Embryonic facial prominence (tissue), 1 donor: ENCODE results near the gene SLC25A4.

Source experiments
- DNase-seq: peaks from one replicate; pipeline ENCODE4 v3.0.0-alpha.2; 2016; ENCODE audit errors: extremely low spot score

SLC25A4 gene

DNA sequence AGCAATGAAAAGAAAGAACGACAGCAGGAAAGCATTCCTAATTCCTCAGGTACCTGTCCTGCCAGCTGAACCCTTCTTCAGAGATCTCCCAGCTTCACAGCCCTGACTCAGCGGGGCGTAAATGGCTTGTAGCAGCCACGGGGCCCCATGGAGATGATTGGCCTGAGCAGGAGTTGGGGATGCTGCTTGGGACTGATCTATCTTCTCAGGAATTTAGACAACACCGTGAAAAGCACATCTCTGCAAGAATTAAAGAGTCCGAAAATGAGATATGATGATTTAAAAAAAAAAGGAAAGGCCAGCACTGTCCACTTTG lies 22.5 kb upstream of the SLC25A4 start:
- DNase-seq: no peak

- no peak for DNase-seq
Measured at GRCh38 chr4:185122681-185123345, 20.3 kb upstream of the SLC25A4 start.

GRCh38 chr4:185124006-185124405 lies 19.1 kb upstream of the SLC25A4 start:
- no peak for DNase-seq

- no peak for DNase-seq
Measured at GRCh38 chr4:185127021-185127925, 15.8 kb upstream of the SLC25A4 start.

- no peak for DNase-seq
Measured at GRCh38 chr4:185128272-185129119, 14.6 kb upstream of the SLC25A4 start.

- DNase-seq: peak; percentile 31
Measured at GRCh38 chr4:185134307-185134869, 8.7 kb upstream of the SLC25A4 start.

DNA sequence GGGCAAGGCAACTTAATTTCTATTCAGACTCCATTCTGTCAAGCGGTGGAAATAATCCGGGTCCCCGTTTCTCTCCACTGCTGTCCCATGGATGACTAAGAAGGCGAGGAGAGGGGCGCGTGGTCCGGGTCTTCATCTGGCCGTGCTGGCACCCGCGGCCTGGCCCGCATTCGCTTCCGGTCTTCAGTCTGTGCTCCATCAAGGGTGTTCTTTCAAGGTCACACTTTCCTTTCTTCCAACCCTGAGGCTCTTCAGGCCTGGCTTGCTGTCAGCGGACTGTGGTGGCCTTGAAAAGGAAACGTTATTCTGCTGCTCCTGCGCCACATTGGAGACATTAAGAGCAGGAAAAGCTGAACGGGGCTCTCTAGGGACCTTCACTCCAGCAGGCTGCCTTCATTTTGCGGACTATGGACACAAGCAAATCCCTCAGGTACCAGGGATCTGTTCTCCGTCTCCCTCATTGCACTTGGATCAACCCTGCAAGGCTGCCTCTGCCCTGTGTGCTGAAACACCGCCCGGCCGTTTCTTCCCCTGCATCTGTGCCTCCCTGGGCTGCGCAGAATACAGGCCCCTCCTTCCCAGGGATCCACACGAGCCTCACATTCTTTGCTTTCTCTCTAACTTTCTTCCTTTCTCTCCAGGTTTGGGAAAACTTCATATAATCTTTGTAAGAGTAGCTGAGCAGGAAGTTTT lies 5.7 kb upstream of the SLC25A4 start:
- DNase-seq: no peak

GRCh38 chr4:185138161-185138560 lies 4.9 kb upstream of the SLC25A4 start:
- no peak for DNase-seq

DNA sequence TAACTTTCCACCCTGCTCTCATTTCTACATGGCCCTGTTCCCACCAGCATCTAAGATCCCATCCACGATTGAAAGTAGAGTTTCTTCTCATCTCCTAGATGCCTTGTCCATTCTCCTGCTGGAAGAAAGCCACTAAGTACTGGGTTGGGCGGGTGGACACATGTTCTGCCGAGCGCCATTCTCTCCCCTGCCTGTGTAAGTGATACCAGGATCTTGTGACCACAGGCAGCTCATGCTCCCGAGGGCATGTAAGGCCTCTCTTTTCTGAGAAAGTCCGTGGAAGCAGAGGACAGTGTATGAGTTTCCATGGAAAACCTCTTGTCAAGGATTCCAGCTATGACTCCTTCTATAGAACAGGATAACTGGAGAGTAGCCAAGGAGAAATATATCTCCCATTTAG lies 3.3 kb upstream of the SLC25A4 start:
- no peak for DNase-seq

GRCh38 chr4:185141777-185142176 lies 1.3 kb upstream of the SLC25A4 start:
- no peak for DNase-seq

- no peak for DNase-seq
Measured at GRCh38 chr4:185142564-185142911, 528 bp upstream of the SLC25A4 start.

DNA sequence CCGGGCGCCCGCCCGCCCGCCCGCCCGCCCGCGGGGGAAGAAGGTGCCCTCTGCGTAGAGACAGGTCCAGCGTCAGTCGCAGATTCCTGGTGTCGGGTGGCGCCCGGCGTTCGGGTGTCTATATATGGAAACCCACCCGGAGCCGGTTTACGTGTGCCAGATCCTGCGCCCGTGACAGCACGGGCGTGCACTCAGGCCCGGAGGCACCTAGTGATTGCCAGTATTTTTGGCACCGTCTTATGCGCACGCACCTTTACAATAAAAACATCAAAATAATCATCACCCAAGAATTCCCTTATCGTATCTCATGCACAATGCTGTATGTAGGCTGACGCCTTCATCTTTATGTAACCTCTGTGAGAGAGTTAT lies 519 bp downstream of the SLC25A4 start:
- DNase-seq: no peak

DNA sequence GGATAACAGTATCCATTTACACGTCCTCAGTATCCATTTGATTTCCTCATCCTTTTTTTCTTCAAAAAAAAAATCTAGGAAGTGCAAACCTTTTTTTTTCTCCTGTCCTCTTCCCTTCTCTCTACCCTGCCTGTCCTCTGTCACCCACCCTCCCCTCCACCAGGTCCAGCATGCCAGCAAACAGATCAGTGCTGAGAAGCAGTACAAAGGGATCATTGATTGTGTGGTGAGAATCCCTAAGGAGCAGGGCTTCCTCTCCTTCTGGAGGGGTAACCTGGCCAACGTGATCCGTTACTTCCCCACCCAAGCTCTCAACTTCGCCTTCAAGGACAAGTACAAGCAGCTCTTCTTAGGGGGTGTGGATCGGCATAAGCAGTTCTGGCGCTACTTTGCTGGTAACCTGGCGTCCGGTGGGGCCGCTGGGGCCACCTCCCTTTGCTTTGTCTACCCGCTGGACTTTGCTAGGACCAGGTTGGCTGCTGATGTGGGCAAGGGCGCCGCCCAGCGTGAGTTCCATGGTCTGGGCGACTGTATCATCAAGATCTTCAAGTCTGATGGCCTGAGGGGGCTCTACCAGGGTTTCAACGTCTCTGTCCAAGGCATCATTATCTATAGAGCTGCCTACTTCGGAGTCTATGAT lies 1.7 kb downstream of the SLC25A4 start:
- DNase-seq: no peak

DNA sequence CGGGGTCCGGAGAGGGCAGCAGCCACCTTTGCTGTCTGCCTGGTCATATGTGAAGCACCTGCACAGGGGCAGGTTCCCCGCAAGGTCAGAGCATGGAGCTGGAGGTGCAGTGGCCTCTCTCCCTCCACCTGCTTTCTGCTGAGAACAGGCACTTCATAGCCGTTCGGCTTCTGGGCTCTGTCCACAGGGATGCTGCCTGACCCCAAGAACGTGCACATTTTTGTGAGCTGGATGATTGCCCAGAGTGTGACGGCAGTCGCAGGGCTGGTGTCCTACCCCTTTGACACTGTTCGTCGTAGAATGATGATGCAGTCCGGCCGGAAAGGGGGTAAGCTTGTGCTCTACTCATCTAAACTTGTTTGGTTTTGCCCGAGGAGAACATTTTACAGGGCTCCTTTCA lies 2.5 kb downstream of the SLC25A4 start:
- DNase-seq: no peak

DNA sequence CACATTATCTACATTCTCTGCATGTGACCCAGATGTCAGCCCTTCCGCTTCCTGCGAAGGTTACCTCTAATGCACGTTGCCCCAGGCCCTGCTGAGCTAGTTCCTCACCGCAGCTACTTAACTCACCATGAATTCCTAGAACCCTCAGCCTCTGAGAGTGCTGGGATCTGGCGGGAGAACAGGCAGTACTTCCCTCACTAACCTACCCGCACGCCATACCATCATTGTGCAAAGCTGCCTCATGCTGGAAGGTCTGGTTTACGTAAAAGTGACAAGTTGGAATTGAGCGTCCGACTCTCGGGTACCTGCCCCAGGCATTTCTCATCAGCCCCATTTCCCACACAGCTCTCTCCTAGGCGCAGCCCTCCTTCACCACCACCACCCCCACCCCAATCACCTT lies 6.3 kb downstream of the SLC25A4 start:
- DNase-seq: no peak

GRCh38 chr4:185151296-185151695 lies 8.2 kb downstream of the SLC25A4 start:
- DNase-seq: no peak

DNA sequence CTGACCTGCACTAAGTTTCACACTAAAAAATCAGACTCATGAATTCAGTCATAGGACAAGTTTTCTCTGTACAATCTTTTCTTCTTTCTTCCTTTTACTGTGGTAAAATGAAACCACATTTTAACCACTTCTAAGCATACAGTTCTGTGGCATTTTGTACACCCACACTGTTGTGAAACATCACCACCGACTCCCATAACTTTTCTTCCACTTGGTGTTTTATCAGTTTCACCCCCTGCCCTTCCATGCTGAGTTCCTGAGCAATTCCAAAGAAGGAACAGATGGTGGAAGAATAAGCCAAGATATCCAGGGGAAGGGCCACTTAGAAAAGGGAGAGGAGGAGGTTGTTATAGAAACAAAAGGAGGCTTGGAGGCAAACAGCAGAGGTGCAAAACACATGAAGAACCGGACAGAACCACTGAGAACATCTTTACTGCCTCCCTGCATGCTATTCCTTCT lies 22.6 kb downstream of the SLC25A4 start:
- DNase-seq: no peak

GRCh38 chr4:185167234-185167633 lies 24.2 kb downstream of the SLC25A4 start:
- DNase-seq: no peak

- DNase-seq: no peak
Measured at GRCh38 chr4:185171373-185172071, 28.5 kb downstream of the SLC25A4 start.

DNA sequence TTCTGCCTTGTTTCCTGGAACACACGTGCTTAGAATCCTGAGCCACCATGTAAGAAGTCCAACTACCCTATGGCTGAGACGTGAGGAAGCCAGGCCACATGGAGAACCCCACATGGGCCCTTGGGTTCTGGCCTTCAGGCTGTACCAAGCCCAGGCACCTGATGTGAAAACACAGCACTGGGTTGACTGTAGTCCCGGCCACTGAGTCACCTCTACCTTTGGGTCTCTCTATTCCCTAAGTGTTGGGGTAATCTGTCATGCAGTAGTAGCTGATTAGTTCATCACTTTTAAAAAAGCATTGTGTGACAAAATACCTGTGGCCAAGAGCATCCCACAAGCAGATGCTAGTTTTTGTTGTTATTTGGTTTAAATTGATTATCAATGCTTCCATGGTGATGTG lies 36.4 kb downstream of the SLC25A4 start:
- no peak for DNase-seq
